ENCODE results near the gene HSD17B14. TPM values are rescaled to one million over a fixed set of nuclear protein-coding genes. Genes with fewer than 3 reads are reported as not detected.

The HSD17B14 gene
- total and polyA plus RNA-seq, 2 donors: 9.9 to 20.4 TPM

GRCh38 chr19:48837687-48838086 lies 1.4 kb upstream of the HSD17B14 start:
- WGBS: 75% methylated on average over 9 of the region's 9 CpGs
- no peak for DNase-seq (ENCODE audit: low read depth in 6 of 9, low spot score in 9 of 9)
- H3K4me1 ChIP-seq (ENCODE audit: control insufficient read depth in 2 of 2, insufficient read depth in 2 of 2, low read length in 2 of 2): peaks cover 15 to 22% of the 10 kb centered on the region in 2 donors
- H3K27me3 ChIP-seq (ENCODE audit: control insufficient read depth in 2 of 2, insufficient read depth in 1 of 2, low read length in 1 of 2): peaks cover 2 to 22% of the 10 kb centered on the region in 2 donors
- H3K9me3 ChIP-seq (ENCODE audit: control insufficient read depth in 2 of 2, insufficient read depth in 1 of 2, low read length in 1 of 2): peaks cover 0 to 4% of the 10 kb centered on the region in 2 donors
- H3K36me3 ChIP-seq (ENCODE audit: control insufficient read depth in 2 of 2, insufficient read depth in 2 of 2, low read length in 1 of 2): no peaks in the 10 kb centered on the region
- no peak overlapping the region for H3K4me3 ChIP-seq (ENCODE audit: low read length in 2 of 2)
- peak overlapping the region in 1 of 2 donors; percentile 83 for H3K27ac ChIP-seq (ENCODE audit: low read depth in 1 of 2, low read length in 1 of 2)

DNA sequence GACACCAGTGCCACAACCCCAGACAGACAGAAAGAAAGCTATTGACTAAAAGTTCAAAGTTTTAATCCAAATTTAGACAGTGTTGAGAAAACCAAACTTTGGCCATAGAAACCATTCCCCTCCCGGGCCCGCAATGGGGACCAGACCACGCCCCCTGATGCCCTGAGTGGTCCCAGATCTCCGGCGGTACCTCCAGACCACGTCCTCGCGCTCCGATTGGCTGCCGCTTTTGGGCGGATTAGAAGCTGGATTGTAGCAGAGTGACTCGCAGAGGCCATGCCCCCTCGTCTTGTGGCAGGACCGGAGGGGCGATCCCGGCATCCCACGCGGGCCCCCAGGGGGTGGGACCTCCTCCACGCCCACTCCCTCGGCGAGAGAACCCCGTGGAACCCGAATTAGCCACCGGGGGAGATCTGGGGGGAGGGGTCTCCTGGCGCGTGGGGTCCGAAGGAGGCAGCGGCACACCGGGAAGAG lies 797 bp upstream of the HSD17B14 start:
- H3K4me1 ChIP-seq (ENCODE audit: control insufficient read depth in 2 of 2, insufficient read depth in 2 of 2, low read length in 2 of 2): peaks cover 15 to 22% of the 10 kb centered on the region in 2 donors
- H3K9me3 ChIP-seq (ENCODE audit: control insufficient read depth in 2 of 2, insufficient read depth in 1 of 2, low read length in 1 of 2): peaks cover 0 to 4% of the 10 kb centered on the region in 2 donors
- no peaks in the 10 kb centered on the region for H3K36me3 ChIP-seq (ENCODE audit: control insufficient read depth in 2 of 2, insufficient read depth in 2 of 2, low read length in 1 of 2)
- peaks cover 2 to 22% of the 10 kb centered on the region in 2 donors for H3K27me3 ChIP-seq (ENCODE audit: control insufficient read depth in 2 of 2, insufficient read depth in 1 of 2, low read length in 1 of 2)
- H3K4me3 ChIP-seq (ENCODE audit: low read length in 2 of 2): peak overlapping the region; percentile 4 to 26
- WGBS: under 1% methylated on average over 29 of the region's 29 CpGs
- H3K27ac ChIP-seq (ENCODE audit: low read depth in 1 of 2, low read length in 1 of 2): peak overlapping the region in 1 of 2 donors; percentile 83
- DNase-seq (ENCODE audit: low read depth in 6 of 9, low spot score in 9 of 9): peak in 4 of 9 donors; percentile 38 to 71 (median 54)

GRCh38 chr19:48835734-48836088 lies 580 bp downstream of the HSD17B14 start:
- H3K4me3 ChIP-seq (ENCODE audit: low read length in 2 of 2): peak overlapping the region; percentile 20 to 26
- peaks cover 2 to 22% of the 10 kb centered on the region in 2 donors for H3K27me3 ChIP-seq (ENCODE audit: control insufficient read depth in 2 of 2, insufficient read depth in 1 of 2, low read length in 1 of 2)
- under 1% methylated on average over 12 of the region's 12 CpGs for WGBS

DNA sequence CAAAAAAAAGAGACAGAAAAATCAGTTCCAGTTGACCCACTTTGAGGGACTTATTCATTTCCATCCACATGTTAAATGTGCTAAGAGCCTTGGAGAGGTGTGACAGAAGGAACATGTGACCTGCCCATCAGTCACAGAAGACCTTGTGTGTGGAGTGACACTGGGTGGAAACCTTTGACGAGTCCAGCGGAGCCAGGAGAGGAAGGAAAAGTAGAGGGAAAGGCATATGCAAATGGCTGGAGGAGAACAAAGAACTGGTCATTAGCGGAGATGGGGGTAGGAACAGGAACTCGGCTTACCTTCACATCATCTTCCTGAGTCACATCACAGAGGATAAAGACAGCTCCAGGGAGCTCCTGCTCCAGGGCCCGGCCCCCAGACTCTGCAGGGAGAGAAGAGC lies 2.3 kb downstream of the HSD17B14 start:
- Histone ChIP-seq H3K27me3 (ENCODE audit: control insufficient read depth in 2 of 2, insufficient read depth in 1 of 2, low read length in 1 of 2) (peaks cover 2 to 22% of the 10 kb centered on the region in 2 donors), H3K4me1 (ENCODE audit: control insufficient read depth in 2 of 2, insufficient read depth in 2 of 2, low read length in 2 of 2) (peaks cover 15 to 22% of the 10 kb centered on the region in 2 donors), H3K9me3 (ENCODE audit: control insufficient read depth in 2 of 2, insufficient read depth in 1 of 2, low read length in 1 of 2) (peaks cover 0 to 4% of the 10 kb centered on the region in 2 donors), H3K36me3 (ENCODE audit: control insufficient read depth in 2 of 2, insufficient read depth in 2 of 2, low read length in 1 of 2) (no peaks in the 10 kb centered on the region), H3K27ac (ENCODE audit: low read depth in 1 of 2, low read length in 1 of 2) (no peak overlapping the region), H3K4me3 (ENCODE audit: low read length in 2 of 2) (no peak overlapping the region)
- DNase-seq (ENCODE audit: low read depth in 6 of 9, low spot score in 9 of 9): no peak
- 94% methylated on average over 5 of the region's 5 CpGs for WGBS

More at GRCh38 chr19:48835734-48836088, 580 bp downstream of the HSD17B14 start:
- peak overlapping the region; percentile 9 to 67 for H3K27ac ChIP-seq (ENCODE audit: low read depth in 1 of 2, low read length in 1 of 2)
- no peaks in the 10 kb centered on the region for H3K36me3 ChIP-seq (ENCODE audit: control insufficient read depth in 2 of 2, insufficient read depth in 2 of 2, low read length in 1 of 2)
- peaks cover 0 to 4% of the 10 kb centered on the region in 2 donors for H3K9me3 ChIP-seq (ENCODE audit: control insufficient read depth in 2 of 2, insufficient read depth in 1 of 2, low read length in 1 of 2)
- peaks cover 15 to 22% of the 10 kb centered on the region in 2 donors for H3K4me1 ChIP-seq (ENCODE audit: control insufficient read depth in 2 of 2, insufficient read depth in 2 of 2, low read length in 2 of 2)
- peak; percentile 68 to 94 (median 90) for DNase-seq (ENCODE audit: low read depth in 6 of 9, low spot score in 9 of 9)

DNA sequence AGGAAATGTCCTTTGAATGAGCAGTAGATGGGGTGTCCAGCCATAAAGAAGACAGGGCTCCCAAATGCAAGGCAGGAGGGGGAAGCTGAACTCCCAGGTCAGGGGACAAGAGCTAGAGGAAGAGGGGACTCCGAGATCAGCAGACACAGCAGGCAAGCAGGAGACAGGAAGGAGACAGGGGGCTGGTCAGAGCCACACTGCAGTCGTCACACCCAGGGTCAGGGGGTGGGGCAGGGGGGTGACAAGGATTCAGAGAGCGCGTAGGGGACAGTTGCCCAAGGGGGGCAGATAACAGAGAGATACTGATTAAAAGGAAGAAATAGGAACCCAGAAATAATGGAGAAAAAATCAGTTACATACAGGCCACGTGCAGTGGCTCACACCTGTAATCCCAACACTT lies 3.2 kb downstream of the HSD17B14 start:
- peaks cover 0 to 4% of the 10 kb centered on the region in 2 donors for H3K9me3 ChIP-seq (ENCODE audit: control insufficient read depth in 2 of 2, insufficient read depth in 1 of 2, low read length in 1 of 2)
- no peaks in the 10 kb centered on the region for H3K36me3 ChIP-seq (ENCODE audit: control insufficient read depth in 2 of 2, insufficient read depth in 2 of 2, low read length in 1 of 2)
- 78% methylated on average over 5 of the region's 5 CpGs for WGBS

DNA sequence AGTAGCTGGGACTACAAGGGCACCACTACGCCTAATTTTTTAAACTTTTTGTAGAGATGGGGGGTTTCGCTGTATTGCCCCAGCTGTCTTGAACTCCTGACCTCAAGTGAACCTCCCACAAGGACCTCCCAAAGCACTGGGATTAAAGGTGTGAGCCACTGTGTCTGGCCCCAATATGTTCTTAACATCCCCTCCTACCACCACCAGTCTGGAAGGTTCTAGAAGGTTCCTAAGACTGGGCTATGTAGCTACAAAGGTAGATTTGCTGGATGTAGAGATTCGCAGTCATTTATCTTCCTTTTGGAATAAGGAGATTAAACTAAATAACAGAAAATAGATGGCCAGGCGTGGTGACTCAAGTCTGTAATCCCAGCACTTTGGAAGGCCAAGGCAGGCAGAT lies 5.3 kb downstream of the HSD17B14 start:
- Histone ChIP-seq H3K36me3 (ENCODE audit: control insufficient read depth in 2 of 2, insufficient read depth in 2 of 2, low read length in 1 of 2) (no peaks in the 10 kb centered on the region), H3K9me3 (ENCODE audit: control insufficient read depth in 2 of 2, insufficient read depth in 1 of 2, low read length in 1 of 2) (peaks cover 0 to 1% of the 10 kb centered on the region in 2 donors), H3K27me3 (ENCODE audit: control insufficient read depth in 2 of 2, insufficient read depth in 1 of 2, low read length in 1 of 2) (peaks cover 0 to 3% of the 10 kb centered on the region in 2 donors), H3K27ac (ENCODE audit: low read depth in 1 of 2, low read length in 1 of 2) (no peak overlapping the region), H3K4me1 (ENCODE audit: control insufficient read depth in 2 of 2, insufficient read depth in 2 of 2, low read length in 2 of 2) (peaks cover 2 to 7% of the 10 kb centered on the region in 2 donors), H3K4me3 (ENCODE audit: low read length in 2 of 2) (no peak overlapping the region)
- 98% methylated on average over 4 of the region's 4 CpGs for WGBS
- DNase-seq (ENCODE audit: low read depth in 6 of 9, low spot score in 9 of 9): no peak

More for the DNA sequence above, 3.2 kb downstream of the HSD17B14 start:
- Histone ChIP-seq H3K27ac (ENCODE audit: low read depth in 1 of 2, low read length in 1 of 2) (no peak overlapping the region), H3K27me3 (ENCODE audit: control insufficient read depth in 2 of 2, insufficient read depth in 1 of 2, low read length in 1 of 2) (peaks cover 2 to 22% of the 10 kb centered on the region in 2 donors), H3K4me1 (ENCODE audit: control insufficient read depth in 2 of 2, insufficient read depth in 2 of 2, low read length in 2 of 2) (peaks cover 15 to 22% of the 10 kb centered on the region in 2 donors), H3K4me3 (ENCODE audit: low read length in 2 of 2) (no peak overlapping the region)
- DNase-seq (ENCODE audit: low read depth in 6 of 9, low spot score in 9 of 9): no peak

- H3K36me3 ChIP-seq (ENCODE audit: control insufficient read depth in 2 of 2, insufficient read depth in 2 of 2, low read length in 1 of 2): no peaks in the 10 kb centered on the region
- H3K4me1 ChIP-seq (ENCODE audit: control insufficient read depth in 2 of 2, insufficient read depth in 2 of 2, low read length in 2 of 2): no peaks in the 10 kb centered on the region
- no peak overlapping the region for H3K27ac ChIP-seq (ENCODE audit: low read depth in 1 of 2, low read length in 1 of 2)
- H3K9me3 ChIP-seq (ENCODE audit: control insufficient read depth in 2 of 2, insufficient read depth in 1 of 2, low read length in 1 of 2): no peaks in the 10 kb centered on the region
- no peak overlapping the region for H3K4me3 ChIP-seq (ENCODE audit: low read length in 2 of 2)
- H3K27me3 ChIP-seq (ENCODE audit: control insufficient read depth in 2 of 2, insufficient read depth in 1 of 2, low read length in 1 of 2): no peaks in the 10 kb centered on the region
- DNase-seq (ENCODE audit: low read depth in 6 of 9, low spot score in 9 of 9): no peak
- WGBS: 97% methylated on average over 9 of the region's 9 CpGs
Measured at GRCh38 chr19:48830088-48830487, 6.2 kb downstream of the HSD17B14 start.

DNA sequence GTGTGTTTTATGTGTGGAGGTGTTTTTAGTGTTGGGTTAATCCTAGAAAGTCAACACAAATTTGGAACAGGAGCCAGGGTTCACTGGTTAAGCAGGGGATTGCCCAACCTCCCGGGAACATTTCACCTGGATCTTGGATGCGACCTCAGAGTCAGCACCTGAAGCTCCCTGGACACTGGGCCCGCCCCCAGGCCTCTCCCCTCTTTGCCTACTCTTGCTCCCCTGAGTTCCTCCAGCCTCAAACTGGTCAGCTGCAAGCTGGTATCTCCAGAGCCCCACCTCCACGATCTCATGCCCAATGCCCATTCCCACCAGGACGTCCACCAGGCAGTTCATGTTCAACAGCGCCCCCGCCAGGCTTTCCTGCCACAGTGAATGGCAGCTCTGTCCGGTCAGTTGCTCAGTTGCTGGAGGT lies 9.7 kb downstream of the HSD17B14 start:
- H3K4me1 ChIP-seq (ENCODE audit: control insufficient read depth in 2 of 2, insufficient read depth in 2 of 2, low read length in 2 of 2): no peaks in the 10 kb centered on the region
- 95% methylated on average over 8 of the region's 8 CpGs for WGBS
- H3K36me3 ChIP-seq (ENCODE audit: control insufficient read depth in 2 of 2, insufficient read depth in 2 of 2, low read length in 1 of 2): no peaks in the 10 kb centered on the region
- H3K4me3 ChIP-seq (ENCODE audit: low read length in 2 of 2): no peak overlapping the region
- H3K27ac ChIP-seq (ENCODE audit: low read depth in 1 of 2, low read length in 1 of 2): no peak overlapping the region
- DNase-seq (ENCODE audit: low read depth in 6 of 9, low spot score in 9 of 9): no peak
- H3K9me3 ChIP-seq (ENCODE audit: control insufficient read depth in 2 of 2, insufficient read depth in 1 of 2, low read length in 1 of 2): no peaks in the 10 kb centered on the region
- H3K27me3 ChIP-seq (ENCODE audit: control insufficient read depth in 2 of 2, insufficient read depth in 1 of 2, low read length in 1 of 2): no peaks in the 10 kb centered on the region

GRCh38 chr19:48822514-48822913 lies 13.8 kb downstream of the HSD17B14 start:
- Histone ChIP-seq H3K9me3 (ENCODE audit: control insufficient read depth in 2 of 2, insufficient read depth in 1 of 2, low read length in 1 of 2) (no peaks in the 10 kb centered on the region), H3K4me3 (ENCODE audit: low read length in 2 of 2) (no peak overlapping the region), H3K36me3 (ENCODE audit: control insufficient read depth in 2 of 2, insufficient read depth in 2 of 2, low read length in 1 of 2) (no peaks in the 10 kb centered on the region), H3K27ac (ENCODE audit: low read depth in 1 of 2, low read length in 1 of 2) (no peak overlapping the region), H3K4me1 (ENCODE audit: control insufficient read depth in 2 of 2, insufficient read depth in 2 of 2, low read length in 2 of 2) (peaks cover 0 to 4% of the 10 kb centered on the region in 2 donors), H3K27me3 (ENCODE audit: control insufficient read depth in 2 of 2, insufficient read depth in 1 of 2, low read length in 1 of 2) (no peaks in the 10 kb centered on the region)
- whole genome bisulfite sequencing: 100% methylated on average over 2 of the region's 2 CpGs
- no peak for DNase-seq (ENCODE audit: low read depth in 6 of 9, low spot score in 9 of 9)
